DND-41 (cell line): ENCODE measurements around the gene CYTH3.

Source experiments
- EZH2 ChIP-seq: IDR thresholded peaks from 3 replicates; pipeline ENCODE4 v1.6.1; 2012; ENCODE audit warnings: borderline replicate concordance, low read depth, mild to moderate bottlenecking, moderate library complexity, low read length, inconsistent platforms; ENCODE audit not compliant: severe bottlenecking
- TF ChIP-seq, protein P1 (sequence below): IDR thresholded peaks from 2 replicates; pipeline ENCODE4 v1.5.1; 2012; ENCODE audit warnings: borderline replicate concordance, low read length, moderate library complexity, mild to moderate bottlenecking; ENCODE audit not compliant: poor library complexity, severe bottlenecking; ENCODE audit errors: extremely low read depth

DNA sequence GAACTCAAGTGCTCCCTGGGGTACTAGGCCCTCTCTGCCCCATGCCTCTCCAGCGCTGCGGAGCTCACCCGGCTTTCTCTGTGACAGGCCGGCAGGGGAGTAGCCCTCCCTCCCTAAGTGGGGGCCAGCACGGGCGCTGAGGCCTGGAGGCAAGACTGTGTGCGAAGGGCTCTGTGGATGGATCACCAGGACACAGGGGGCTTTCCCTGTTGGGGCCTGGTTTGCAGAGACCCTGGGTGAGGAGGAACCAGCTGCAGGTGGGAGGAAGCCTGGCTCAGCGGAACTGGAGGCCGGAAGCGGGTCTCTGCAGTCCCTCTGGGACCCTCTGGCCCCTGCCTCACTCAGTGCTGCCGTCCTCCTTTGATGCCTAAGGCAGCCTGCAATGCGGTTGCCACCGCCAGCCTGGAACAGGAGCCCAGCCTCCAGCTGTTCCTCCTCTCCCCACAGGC lies 106.0 kb downstream of the CYTH3 start:
- TF ChIP-seq, protein P1, sequence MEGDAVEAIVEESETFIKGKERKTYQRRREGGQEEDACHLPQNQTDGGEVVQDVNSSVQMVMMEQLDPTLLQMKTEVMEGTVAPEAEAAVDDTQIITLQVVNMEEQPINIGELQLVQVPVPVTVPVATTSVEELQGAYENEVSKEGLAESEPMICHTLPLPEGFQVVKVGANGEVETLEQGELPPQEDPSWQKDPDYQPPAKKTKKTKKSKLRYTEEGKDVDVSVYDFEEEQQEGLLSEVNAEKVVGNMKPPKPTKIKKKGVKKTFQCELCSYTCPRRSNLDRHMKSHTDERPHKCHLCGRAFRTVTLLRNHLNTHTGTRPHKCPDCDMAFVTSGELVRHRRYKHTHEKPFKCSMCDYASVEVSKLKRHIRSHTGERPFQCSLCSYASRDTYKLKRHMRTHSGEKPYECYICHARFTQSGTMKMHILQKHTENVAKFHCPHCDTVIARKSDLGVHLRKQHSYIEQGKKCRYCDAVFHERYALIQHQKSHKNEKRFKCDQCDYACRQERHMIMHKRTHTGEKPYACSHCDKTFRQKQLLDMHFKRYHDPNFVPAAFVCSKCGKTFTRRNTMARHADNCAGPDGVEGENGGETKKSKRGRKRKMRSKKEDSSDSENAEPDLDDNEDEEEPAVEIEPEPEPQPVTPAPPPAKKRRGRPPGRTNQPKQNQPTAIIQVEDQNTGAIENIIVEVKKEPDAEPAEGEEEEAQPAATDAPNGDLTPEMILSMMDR, result no peak
- no peak for TF ChIP-seq EZH2
